Stomach (tissue), 4 donors: ENCODE data around the gene PDHX.

ENCODE experiments used
- CTCF ChIP-seq, 7 experiments: fragments of 450-650 bp in 4 of 7; fragments of 200-600 bp in 3 of 7; sonication (generic) in 3 of 7; IDR thresholded peaks; one replicate each; pipeline ENCODE4 v1.5.1; 2016 to 2019; ENCODE audit warnings: antibody characterized with exemption in 7 of 7, control low read depth in 2 of 7, mild to moderate bottlenecking in 1 of 7
- POLR2A ChIP-seq, 4 donors: fragments of 450-650 bp; IDR thresholded peaks; one replicate each; pipeline ENCODE4 v1.6.1; 2016; ENCODE audit warnings: antibody characterized with exemption in 4 of 4, control low read depth in 2 of 4, mild to moderate bottlenecking in 1 of 4, moderate library complexity in 1 of 4
- POLR2AphosphoS5 ChIP-seq, 3 donors: sonication (generic); formaldehyde crosslinking; IDR thresholded peaks; one replicate each; pipeline ENCODE4 v1.6.1; 2016; ENCODE audit warnings: antibody characterized with exemption in 3 of 3

GRCh38 chr11:34996958-34997357, 80.5 kb downstream of the PDHX start:
- no peak for TF ChIP-seq CTCF (IDR thresholded peaks at IDR 0.05)
- no peak for TF ChIP-seq POLR2A (IDR thresholded peaks at IDR 0.05)
- TF ChIP-seq POLR2AphosphoS5 (IDR thresholded peaks at IDR 0.05) = no peak
